Measurements from ENCODE around the gene RABAC1. TPM values are rescaled to one million over a fixed set of nuclear protein-coding genes. Genes with fewer than 3 reads are reported as not detected.
A peak's percentile ranks its signal among the peaks of the same experiment; 100 is the strongest.
"Not testable (repeated sequence)": the region's sequence is repeated elsewhere in the genome, so short reads cannot be mapped to it uniquely, and the experiment has no call there.

RABAC1 gene
- total RNA-seq, 1 experiment from 2014 or later: 94.0 TPM

DNA sequence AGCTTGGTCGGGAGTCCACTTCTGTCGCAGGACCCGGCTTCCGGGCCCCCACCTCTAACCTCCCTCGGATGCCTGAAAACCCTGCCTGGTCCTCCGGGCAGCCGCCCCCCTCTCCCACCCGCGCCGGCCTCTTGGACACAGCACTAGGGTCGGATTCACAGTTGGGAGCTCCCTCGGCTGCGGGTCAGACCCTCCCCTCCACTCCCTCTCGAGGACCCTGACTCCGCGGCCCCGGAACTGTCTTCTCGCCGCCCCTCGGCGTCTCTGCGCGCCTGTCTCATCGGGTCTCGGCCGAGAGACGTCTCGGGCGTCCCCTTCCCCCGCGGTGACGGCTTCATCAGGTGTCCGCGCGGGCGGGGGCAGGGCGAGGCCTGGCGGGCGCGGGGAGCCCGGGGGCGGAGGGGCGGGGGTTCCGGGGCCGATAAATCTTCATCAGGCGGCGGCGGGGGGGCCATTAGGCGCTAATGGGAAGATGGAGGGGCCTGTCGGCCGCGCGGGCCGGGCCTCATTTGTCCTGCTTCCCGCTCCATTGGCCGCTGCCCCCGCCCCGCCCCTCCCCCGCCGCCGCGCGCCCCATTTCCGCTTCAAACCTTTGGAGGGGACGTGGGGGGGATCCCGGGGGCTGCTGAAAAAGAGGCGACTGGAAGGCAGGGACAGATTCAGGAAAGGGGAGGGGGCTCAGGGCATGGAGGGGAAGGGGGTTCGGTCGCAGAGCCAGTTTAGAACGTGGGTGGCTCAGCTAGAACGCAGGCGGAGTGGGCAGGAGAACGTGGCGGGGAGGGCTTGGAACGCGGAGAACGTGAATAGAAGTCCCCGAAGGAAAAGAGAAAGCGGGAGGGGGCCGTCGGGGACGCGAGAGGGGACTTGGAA, 19.0 kb downstream of the RABAC1 start:
- H3K9me3 Mint-ChIP-seq: peaks cover 0 to 3% of the 10 kb centered on the region in 2 experiments; a peak in 2 of 5 replicates
- no peak overlapping the region for H2BK15ac ChIP-seq (ENCODE audit: low read depth, low read length)
- H4K20me1 ChIP-seq (ENCODE audit: control insufficient read depth, insufficient read depth, insufficient read length): no peaks in the 10 kb centered on the region
- no peak overlapping the region for H4K8ac ChIP-seq (replicated peaks; ENCODE audit: insufficient read length, low read depth, low read length)
- H2AK5ac ChIP-seq (ENCODE audit: insufficient read length, low read length): no peak overlapping the region
- no peak overlapping the region for H2BK5ac ChIP-seq (ENCODE audit: insufficient read length, low read length)
- no peak overlapping the region for H3K14ac ChIP-seq (ENCODE audit: insufficient read depth, low read length)
- DNase-seq: no peak
- no peak overlapping the region for H4K91ac ChIP-seq (ENCODE audit: insufficient read length, low read depth, low read length)
- peak overlapping the region; percentile 70 for H3K4me2 ChIP-seq (ENCODE audit: insufficient read depth, insufficient read length, low read length)
- peaks cover 4% of the 10 kb centered on the region for H3K23me2 ChIP-seq (ENCODE audit: insufficient read length, low read depth, low read length, poor library complexity, severe bottlenecking)
- H3K4me1 Mint-ChIP-seq: peaks cover 2 to 15% of the 10 kb centered on the region in 2 experiments; a peak in 3 of 4 replicates
- H3K9me3 ChIP-seq (ENCODE audit: control insufficient read depth, low read depth, low read length): no peaks in the 10 kb centered on the region
- no peak overlapping the region for H2AFZ ChIP-seq (ENCODE audit: low read length)
- no peak overlapping the region for H3K27ac Mint-ChIP-seq
- H3K27me3 ChIP-seq (ENCODE audit: insufficient read depth, low read length): peaks cover 22% of the 10 kb centered on the region; the same call in 1 of the 2 replicates
- H3K23ac ChIP-seq (ENCODE audit: insufficient read length, low read depth, low read length): no peak overlapping the region
- H3K79me2 ChIP-seq (ENCODE audit: insufficient read depth, low read length): no peaks in the 10 kb centered on the region
- no peak overlapping the region for H3K56ac ChIP-seq (ENCODE audit: insufficient read length, low read depth, low read length)
- WGBS (ENCODE audit: extremely low coverage, insufficient read length, low lambda C conversion rate): no CpG with 5 or more reads among the region's 83 CpGs
- H2BK120ac ChIP-seq (ENCODE audit: low read depth, low read length, poor library complexity, severe bottlenecking): no peak overlapping the region
- no peak overlapping the region for H3K27ac ChIP-seq (ENCODE audit: insufficient read length, low read depth, low read length)
- no peak overlapping the region for H4K5ac ChIP-seq (ENCODE audit: insufficient read length, low read depth, low read length)
- TF ChIP-seq, protein P1, sequence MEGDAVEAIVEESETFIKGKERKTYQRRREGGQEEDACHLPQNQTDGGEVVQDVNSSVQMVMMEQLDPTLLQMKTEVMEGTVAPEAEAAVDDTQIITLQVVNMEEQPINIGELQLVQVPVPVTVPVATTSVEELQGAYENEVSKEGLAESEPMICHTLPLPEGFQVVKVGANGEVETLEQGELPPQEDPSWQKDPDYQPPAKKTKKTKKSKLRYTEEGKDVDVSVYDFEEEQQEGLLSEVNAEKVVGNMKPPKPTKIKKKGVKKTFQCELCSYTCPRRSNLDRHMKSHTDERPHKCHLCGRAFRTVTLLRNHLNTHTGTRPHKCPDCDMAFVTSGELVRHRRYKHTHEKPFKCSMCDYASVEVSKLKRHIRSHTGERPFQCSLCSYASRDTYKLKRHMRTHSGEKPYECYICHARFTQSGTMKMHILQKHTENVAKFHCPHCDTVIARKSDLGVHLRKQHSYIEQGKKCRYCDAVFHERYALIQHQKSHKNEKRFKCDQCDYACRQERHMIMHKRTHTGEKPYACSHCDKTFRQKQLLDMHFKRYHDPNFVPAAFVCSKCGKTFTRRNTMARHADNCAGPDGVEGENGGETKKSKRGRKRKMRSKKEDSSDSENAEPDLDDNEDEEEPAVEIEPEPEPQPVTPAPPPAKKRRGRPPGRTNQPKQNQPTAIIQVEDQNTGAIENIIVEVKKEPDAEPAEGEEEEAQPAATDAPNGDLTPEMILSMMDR (conservative IDR thresholded peaks at IDR 0.05): no peak
- no peak overlapping the region for H2BK20ac ChIP-seq (ENCODE audit: low read depth, low read length, poor library complexity, severe bottlenecking)
- H3K9ac ChIP-seq (ENCODE audit: extremely low read depth, insufficient read length, low read length): no peak overlapping the region
- no peaks in the 10 kb centered on the region; a peak in 1 of 7 replicates for H3K36me3 Mint-ChIP-seq (ENCODE audit: insufficient read depth in 1 of 3, low read depth in 3 of 3)
- H3K18ac ChIP-seq (ENCODE audit: insufficient read length, low read depth, low read length): peak overlapping the region; percentile 57
- H3K4me3 Mint-ChIP-seq: peak overlapping the region; percentile 67 to 90
- no peak overlapping the region for H2BK12ac ChIP-seq (ENCODE audit: insufficient read length, low read depth, low read length)
- no peak overlapping the region for H3K4ac ChIP-seq (ENCODE audit: low read depth, low read length)
- no peak overlapping the region for H3T11ph ChIP-seq (ENCODE audit: low read length)
- H3K27me3 Mint-ChIP-seq (ENCODE audit: low read depth): peaks cover 52% of the 10 kb centered on the region
- no peaks in the 10 kb centered on the region for H3K4me1 ChIP-seq (ENCODE audit: insufficient read depth, low read length)
- H3K79me1 ChIP-seq (ENCODE audit: insufficient read depth, low read depth, low read length, poor library complexity, severe bottlenecking): no peaks in the 10 kb centered on the region

DNA sequence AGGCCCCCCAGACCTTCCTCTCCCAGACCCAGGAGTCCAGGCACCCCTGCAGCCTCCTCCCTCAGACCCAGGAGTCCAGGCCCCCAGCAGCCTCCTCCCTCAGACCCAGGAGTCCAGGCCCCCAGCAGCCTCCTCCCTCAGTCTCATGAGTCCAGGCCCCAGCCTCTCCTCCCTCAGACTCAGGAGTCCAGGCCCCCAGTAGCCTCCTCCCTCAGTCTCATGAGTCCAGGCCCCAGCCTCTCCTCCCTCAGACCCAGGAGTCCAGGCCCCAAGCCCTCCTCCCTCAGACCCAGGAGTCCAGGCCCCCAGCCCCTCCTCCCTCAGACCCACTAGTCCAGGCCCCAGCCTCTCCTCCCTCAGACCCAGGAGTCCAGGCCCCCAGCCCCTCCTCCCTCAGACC, 19.9 kb downstream of the RABAC1 start:
- H4K91ac ChIP-seq (ENCODE audit: insufficient read length, low read depth, low read length); H3K79me1 ChIP-seq (ENCODE audit: insufficient read depth, low read depth, low read length, poor library complexity, severe bottlenecking); H3K79me2 ChIP-seq (ENCODE audit: insufficient read depth, low read length); H3K4ac ChIP-seq (ENCODE audit: low read depth, low read length); H4K20me1 ChIP-seq (ENCODE audit: control insufficient read depth, insufficient read depth, insufficient read length); DNase-seq; H3K23ac ChIP-seq (ENCODE audit: insufficient read length, low read depth, low read length); H2BK15ac ChIP-seq (ENCODE audit: low read depth, low read length); H3K4me2 ChIP-seq (ENCODE audit: insufficient read depth, insufficient read length, low read length); H2BK120ac ChIP-seq (ENCODE audit: low read depth, low read length, poor library complexity, severe bottlenecking); H2BK5ac ChIP-seq (ENCODE audit: insufficient read length, low read length); H2AK5ac ChIP-seq (ENCODE audit: insufficient read length, low read length); H3T11ph ChIP-seq (ENCODE audit: low read length); H2BK20ac ChIP-seq (ENCODE audit: low read depth, low read length, poor library complexity, severe bottlenecking); H3K9me3 ChIP-seq (ENCODE audit: control insufficient read depth, low read depth, low read length); H3K9ac ChIP-seq (ENCODE audit: extremely low read depth, insufficient read length, low read length); H3K56ac ChIP-seq (ENCODE audit: insufficient read length, low read depth, low read length); H3K36me3 Mint-ChIP-seq (ENCODE audit: insufficient read depth in 1 of 3, low read depth in 3 of 3); H3K4me3 Mint-ChIP-seq; H3K14ac ChIP-seq (ENCODE audit: insufficient read depth, low read length); H3K23me2 ChIP-seq (ENCODE audit: insufficient read length, low read depth, low read length, poor library complexity, severe bottlenecking); H3K9me3 Mint-ChIP-seq; H3K4me1 ChIP-seq (ENCODE audit: insufficient read depth, low read length); H3K18ac ChIP-seq (ENCODE audit: insufficient read length, low read depth, low read length); H4K5ac ChIP-seq (ENCODE audit: insufficient read length, low read depth, low read length); H2BK12ac ChIP-seq (ENCODE audit: insufficient read length, low read depth, low read length); H3K27ac Mint-ChIP-seq; H4K8ac ChIP-seq (replicated peaks; ENCODE audit: insufficient read length, low read depth, low read length); H2AFZ ChIP-seq (ENCODE audit: low read length); H3K27ac ChIP-seq (ENCODE audit: insufficient read length, low read depth, low read length): not testable (repeated sequence)
- Mint-ChIP-seq H3K27me3 (ENCODE audit: low read depth) (peaks cover 46% of the 10 kb centered on the region), H3K4me1 (peaks cover 6 to 21% of the 10 kb centered on the region in 2 experiments; a peak in 3 of 4 replicates)
- peaks cover 27% of the 10 kb centered on the region; the same call in 1 of the 2 replicates for H3K27me3 ChIP-seq (ENCODE audit: insufficient read depth, low read length)
